ENCODE results near the gene B3GNT5. TPM values are rescaled to one million over a fixed set of nuclear protein-coding genes. Genes with fewer than 3 reads are reported as not detected.

B3GNT5 gene
- total RNA-seq, 2 experiments from 2014 or later: 0.60 to 0.73 TPM

GRCh38 chr3:183262875-183263378 lies 9.9 kb downstream of the B3GNT5 start:
- H3K9me3 ChIP-seq (ENCODE audit: control insufficient read depth in 1 of 2, insufficient read depth in 1 of 2, low read length in 2 of 2): no peaks in the 10 kb centered on the region
- H3K4me3 ChIP-seq (ENCODE audit: low read length): no peak overlapping the region
- no peaks in the 10 kb centered on the region for H3K36me3 Mint-ChIP-seq (ENCODE audit: low read depth)
- intact Hi-C loops (cut with DNase I, micrococcal nuclease): no loop called here
- H3K27me3 ChIP-seq (ENCODE audit: control insufficient read depth in 1 of 2, insufficient read depth in 2 of 2, low read length in 2 of 2): peaks cover 3 to 7% of the 10 kb centered on the region in 2 experiments
- DNase-seq (no peak), ATAC-seq (ENCODE audit: poor library complexity) (no peak)
- no peak overlapping the region for H3K27ac ChIP-seq (ENCODE audit: low read depth in 1 of 2, low read length in 2 of 2)
- peaks cover 27% of the 10 kb centered on the region for H3K27me3 Mint-ChIP-seq
- H3K27ac Mint-ChIP-seq: no peak overlapping the region
- TF ChIP-seq, protein P1, sequence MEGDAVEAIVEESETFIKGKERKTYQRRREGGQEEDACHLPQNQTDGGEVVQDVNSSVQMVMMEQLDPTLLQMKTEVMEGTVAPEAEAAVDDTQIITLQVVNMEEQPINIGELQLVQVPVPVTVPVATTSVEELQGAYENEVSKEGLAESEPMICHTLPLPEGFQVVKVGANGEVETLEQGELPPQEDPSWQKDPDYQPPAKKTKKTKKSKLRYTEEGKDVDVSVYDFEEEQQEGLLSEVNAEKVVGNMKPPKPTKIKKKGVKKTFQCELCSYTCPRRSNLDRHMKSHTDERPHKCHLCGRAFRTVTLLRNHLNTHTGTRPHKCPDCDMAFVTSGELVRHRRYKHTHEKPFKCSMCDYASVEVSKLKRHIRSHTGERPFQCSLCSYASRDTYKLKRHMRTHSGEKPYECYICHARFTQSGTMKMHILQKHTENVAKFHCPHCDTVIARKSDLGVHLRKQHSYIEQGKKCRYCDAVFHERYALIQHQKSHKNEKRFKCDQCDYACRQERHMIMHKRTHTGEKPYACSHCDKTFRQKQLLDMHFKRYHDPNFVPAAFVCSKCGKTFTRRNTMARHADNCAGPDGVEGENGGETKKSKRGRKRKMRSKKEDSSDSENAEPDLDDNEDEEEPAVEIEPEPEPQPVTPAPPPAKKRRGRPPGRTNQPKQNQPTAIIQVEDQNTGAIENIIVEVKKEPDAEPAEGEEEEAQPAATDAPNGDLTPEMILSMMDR (IDR thresholded peaks at IDR 0.05): no peak
- ChIA-PET POLR2A (no interaction called here), CTCF (no interaction called here)
- no peaks in the 10 kb centered on the region for H3K4me1 ChIP-seq (ENCODE audit: insufficient read depth, low read length)
- H3K4me1 Mint-ChIP-seq (ENCODE audit: low read depth): no peaks in the 10 kb centered on the region
- no peaks in the 10 kb centered on the region for H3K36me3 ChIP-seq (ENCODE audit: insufficient read depth, low read length)
- H3K9me3 Mint-ChIP-seq: no peaks in the 10 kb centered on the region
- no peak overlapping the region for H3K4me3 Mint-ChIP-seq

- ChIA-PET CTCF (no interaction called here), POLR2A (no interaction called here)
- peaks cover 16% of the 10 kb centered on the region for H3K27me3 Mint-ChIP-seq
- no peak overlapping the region for H3K27ac Mint-ChIP-seq
- TF ChIP-seq, protein P1 (IDR thresholded peaks at IDR 0.05): no peak
- no peak overlapping the region for H3K4me3 Mint-ChIP-seq
- Histone ChIP-seq H3K27ac (ENCODE audit: low read depth in 1 of 2, low read length in 2 of 2) (no peak overlapping the region), H3K4me1 (ENCODE audit: insufficient read depth, low read length) (no peaks in the 10 kb centered on the region), H3K36me3 (ENCODE audit: insufficient read depth, low read length) (no peaks in the 10 kb centered on the region), H3K4me3 (ENCODE audit: low read length) (no peak overlapping the region), H3K27me3 (ENCODE audit: control insufficient read depth in 1 of 2, insufficient read depth in 2 of 2, low read length in 2 of 2) (peaks cover 0 to 3% of the 10 kb centered on the region in 2 experiments), H3K9me3 (ENCODE audit: control insufficient read depth in 1 of 2, insufficient read depth in 1 of 2, low read length in 2 of 2) (no peaks in the 10 kb centered on the region)
- intact Hi-C loops (cut with DNase I, micrococcal nuclease): no loop called here
- H3K9me3 Mint-ChIP-seq: no peaks in the 10 kb centered on the region
- H3K4me1 Mint-ChIP-seq (ENCODE audit: low read depth): no peaks in the 10 kb centered on the region
- DNase-seq: no peak
- no peaks in the 10 kb centered on the region for H3K36me3 Mint-ChIP-seq (ENCODE audit: low read depth)
- ATAC-seq (ENCODE audit: poor library complexity): no peak
Observed at GRCh38 chr3:183264268-183264667, 11.2 kb downstream of the B3GNT5 start.

- no peak for DNase-seq
- no peaks in the 10 kb centered on the region for H3K36me3 ChIP-seq (ENCODE audit: insufficient read depth, low read length)
- Mint-ChIP-seq H3K4me3 (no peak overlapping the region), H3K36me3 (ENCODE audit: low read depth) (no peaks in the 10 kb centered on the region), H3K27me3 (peaks cover 7% of the 10 kb centered on the region), H3K9me3 (no peaks in the 10 kb centered on the region), H3K27ac (no peak overlapping the region), H3K4me1 (ENCODE audit: low read depth) (no peaks in the 10 kb centered on the region)
- H3K9me3 ChIP-seq (ENCODE audit: control insufficient read depth in 1 of 2, insufficient read depth in 1 of 2, low read length in 2 of 2): no peaks in the 10 kb centered on the region
- TF ChIP-seq, protein P1 (IDR thresholded peaks at IDR 0.05): no peak
- no peak overlapping the region for H3K27ac ChIP-seq (ENCODE audit: low read depth in 1 of 2, low read length in 2 of 2)
- POLR2A ChIA-PET: no interaction called here
- intact Hi-C loops (cut with DNase I, micrococcal nuclease): no loop called here
- H3K27me3 ChIP-seq (ENCODE audit: control insufficient read depth in 1 of 2, insufficient read depth in 2 of 2, low read length in 2 of 2): no peaks in the 10 kb centered on the region
- no peak overlapping the region for H3K4me3 ChIP-seq (ENCODE audit: low read length)
- no peak for ATAC-seq (ENCODE audit: poor library complexity)
- no peaks in the 10 kb centered on the region for H3K4me1 ChIP-seq (ENCODE audit: insufficient read depth, low read length)
- CTCF ChIA-PET: no interaction called here
Observed at GRCh38 chr3:183265157-183265642, 12.1 kb downstream of the B3GNT5 start.
